Measurements from ENCODE around the gene HSPA12A.

The HSPA12A gene

GRCh38 chr10:116741391-116742351, 695 bp downstream of the HSPA12A start:
- peak; percentile 70 for DNase-seq

- peak; percentile 46 for DNase-seq
Measured at GRCh38 chr10:116740971-116741370, 1.4 kb downstream of the HSPA12A start.

- no peak for DNase-seq
Measured at GRCh38 chr10:116738339-116738738, 4.0 kb downstream of the HSPA12A start.

GRCh38 chr10:116737627-116738327, 4.6 kb downstream of the HSPA12A start:
- peak; percentile 70 for DNase-seq

- DNase-seq = no peak
Measured at GRCh38 chr10:116733566-116733965, 8.8 kb downstream of the HSPA12A start.

GRCh38 chr10:116732573-116732972, 9.8 kb downstream of the HSPA12A start:
- no peak for DNase-seq

- no peak for DNase-seq
Measured at GRCh38 chr10:116730464-116731260, 11.7 kb downstream of the HSPA12A start.

- DNase-seq = no peak
Measured at GRCh38 chr10:116729243-116729642, 13.1 kb downstream of the HSPA12A start.

- DNase-seq = no peak
Measured at GRCh38 chr10:116728526-116729096, 13.8 kb downstream of the HSPA12A start.

- DNase-seq = no peak
Measured at GRCh38 chr10:116723428-116724281, 18.7 kb downstream of the HSPA12A start.

GRCh38 chr10:116722736-116723427, 19.5 kb downstream of the HSPA12A start:
- peak; percentile 60 for DNase-seq

- peak; percentile 88 for DNase-seq
Measured at GRCh38 chr10:116721547-116722392, 20.6 kb downstream of the HSPA12A start.

- DNase-seq = peak; percentile 49
Measured at GRCh38 chr10:116720668-116721546, 21.5 kb downstream of the HSPA12A start.

- no peak for DNase-seq
Measured at GRCh38 chr10:116720241-116720643, 22.1 kb downstream of the HSPA12A start.

GRCh38 chr10:116719804-116720203, 22.6 kb downstream of the HSPA12A start:
- DNase-seq = no peak

GRCh38 chr10:116718058-116718457, 24.3 kb downstream of the HSPA12A start:
- DNase-seq = no peak

- DNase-seq = no peak
Measured at GRCh38 chr10:116716381-116716780, 26.0 kb downstream of the HSPA12A start.

GRCh38 chr10:116715839-116716377, 26.5 kb downstream of the HSPA12A start:
- no peak for DNase-seq

- no peak for DNase-seq
Measured at GRCh38 chr10:116715341-116715740, 27.0 kb downstream of the HSPA12A start.
